GOT3 (cell line): ENCODE data around the gene SCGB1D2.
"Not testable (repeated sequence)": the region's sequence is repeated elsewhere in the genome, so short reads cannot be mapped to it uniquely, and the experiment has no call there.

ENCODE experiments used
- DNase-seq: peaks from one replicate; lab custom pipeline; 2025; ENCODE audit warnings: mixed read lengths; lab: John Stamatoyannopoulos, UW

Gene SCGB1D2

GRCh38 chr11:62242021-62242420 is at the start of gene SCGB1D2:
TSS of gene SCGB1D2 (plus strand) at chr11:62242239. CDS start at chr11:62242308, 69 bp downstream.
- DNase-seq: no peak

GRCh38 chr11:62193952-62194351 is 48.1 kb upstream of the SCGB1D2 start:
- no peak for DNase-seq

GRCh38 chr11:62195010-62195409 is 47.0 kb upstream of the SCGB1D2 start:
- DNase-seq: not testable (repeated sequence)

- no peak for DNase-seq
These were observed 46.1 kb upstream of the SCGB1D2 start for GRCh38 chr11:62195945-62196344.

- DNase-seq: not testable (repeated sequence)
These were observed 44.6 kb upstream of the SCGB1D2 start for GRCh38 chr11:62197400-62197799.

GRCh38 chr11:62201376-62201775 is 40.7 kb upstream of the SCGB1D2 start:
- DNase-seq: no peak

GRCh38 chr11:62202910-62203309 is 39.1 kb upstream of the SCGB1D2 start:
- no peak for DNase-seq

GRCh38 chr11:62204430-62204829 is 37.6 kb upstream of the SCGB1D2 start:
- no peak for DNase-seq

- no peak for DNase-seq
These were observed 36.6 kb upstream of the SCGB1D2 start for GRCh38 chr11:62205441-62205840.

GRCh38 chr11:62206276-62207066 is 35.6 kb upstream of the SCGB1D2 start:
- not testable (repeated sequence) for DNase-seq

- no peak for DNase-seq
These were observed 33.3 kb upstream of the SCGB1D2 start for GRCh38 chr11:62208785-62209144.

- DNase-seq: no peak
These were observed 24.8 kb upstream of the SCGB1D2 start for GRCh38 chr11:62217191-62217748.

GRCh38 chr11:62221498-62221897 is 20.5 kb upstream of the SCGB1D2 start:
- DNase-seq: no peak

GRCh38 chr11:62223095-62223494 is 18.9 kb upstream of the SCGB1D2 start:
- no peak for DNase-seq

GRCh38 chr11:62233730-62234129 is 8.3 kb upstream of the SCGB1D2 start:
- no peak for DNase-seq

- DNase-seq: no peak
These were observed 5.9 kb upstream of the SCGB1D2 start for GRCh38 chr11:62236187-62236586.

GRCh38 chr11:62237499-62237898 is 4.5 kb upstream of the SCGB1D2 start:
- DNase-seq: no peak

GRCh38 chr11:62238151-62238550 is 3.9 kb upstream of the SCGB1D2 start:
- DNase-seq: no peak

- DNase-seq: no peak
These were observed 944 bp upstream of the SCGB1D2 start for GRCh38 chr11:62241095-62241494.

GRCh38 chr11:62245271-62245753 is 3.3 kb downstream of the SCGB1D2 start:
- DNase-seq: no peak

GRCh38 chr11:62251698-62252097 is 9.7 kb downstream of the SCGB1D2 start:
- DNase-seq: no peak

GRCh38 chr11:62253999-62254542 is 12.0 kb downstream of the SCGB1D2 start:
- no peak for DNase-seq

GRCh38 chr11:62256281-62256680 is 14.2 kb downstream of the SCGB1D2 start:
- DNase-seq: no peak
